H9 (cell line): Measurements from ENCODE around the gene SCUBE1. TPM values are rescaled to one million over a fixed set of nuclear protein-coding genes. Genes with fewer than 3 reads are reported as not detected.

Source experiments
- DNase-seq: peaks from one replicate; pipeline ENCODE4 v3.0.0-alpha.2; 2017
- H2AFZ ChIP-seq: one replicate; pipeline ENCODE4 v1.6.1; 2013; ENCODE audit warnings: mild to moderate bottlenecking, low read length, control low read depth, moderate library complexity
- H2AK5ac ChIP-seq: 2 replicates; pipeline ENCODE4 v1.6.1; 2013; ENCODE audit warnings: low read length, control low read depth, mixed read lengths; ENCODE audit not compliant: insufficient read length
- H2BK120ac ChIP-seq: one replicate; pipeline ENCODE4 v1.6.1; 2013; ENCODE audit warnings: low read depth, mild to moderate bottlenecking, low read length, control low read depth, inconsistent platforms; ENCODE audit not compliant: poor library complexity, severe bottlenecking
- H2BK12ac ChIP-seq: 2 replicates; pipeline ENCODE4 v1.6.1; 2013; ENCODE audit warnings: low read length, control low read depth, mixed read lengths, low read depth; ENCODE audit not compliant: insufficient read length
- H2BK15ac ChIP-seq: 2 replicates; pipeline ENCODE4 v1.6.1; 2013; ENCODE audit warnings: low read depth, low read length, control low read depth
- H2BK20ac ChIP-seq: one replicate; pipeline ENCODE4 v1.6.1; 2013; ENCODE audit warnings: low read depth, mild to moderate bottlenecking, low read length, control low read depth, inconsistent platforms; ENCODE audit not compliant: poor library complexity, severe bottlenecking
- H2BK5ac ChIP-seq: 2 replicates; pipeline ENCODE4 v1.6.1; 2013; ENCODE audit warnings: low read length, control low read depth, mixed read lengths; ENCODE audit not compliant: insufficient read length
- H3K14ac ChIP-seq: 2 replicates; pipeline ENCODE4 v1.6.1; 2013; ENCODE audit warnings: low read length, control low read depth; ENCODE audit not compliant: insufficient read depth
- H3K18ac ChIP-seq: 2 replicates; pipeline ENCODE4 v1.6.1; 2013; ENCODE audit warnings: low read depth, mild to moderate bottlenecking, mixed read lengths, low read length, control low read depth; ENCODE audit not compliant: insufficient read length
- H3K23ac ChIP-seq: 2 replicates; pipeline ENCODE4 v1.6.1; 2013; ENCODE audit warnings: low read length, control low read depth, mixed read lengths, low read depth; ENCODE audit not compliant: insufficient read length
- H3K23me2 ChIP-seq: 2 replicates; pipeline ENCODE4 v1.6.1; 2013; ENCODE audit warnings: low read depth, mild to moderate bottlenecking, mixed read lengths, low read length, control low read depth; ENCODE audit not compliant: insufficient read length, poor library complexity, severe bottlenecking
- H3K27ac ChIP-seq: 2 replicates; pipeline ENCODE4 v1.5.1; 2013; ENCODE audit warnings: low read length, control low read depth, mixed read lengths, low read depth; ENCODE audit not compliant: insufficient read length
- H3K27me3 ChIP-seq: 2 replicates; pipeline ENCODE4 v1.6.1; 2013; ENCODE audit warnings: low read length, control low read depth, inconsistent platforms; ENCODE audit not compliant: insufficient read depth
- H3K4ac ChIP-seq: 2 replicates; pipeline ENCODE4 v1.6.1; 2013; ENCODE audit warnings: low read depth, mild to moderate bottlenecking, control low read depth, inconsistent platforms, low read length, moderate library complexity
- H3K4me1 ChIP-seq: 2 replicates; pipeline ENCODE4 v1.6.1; 2013; ENCODE audit warnings: low read length, control low read depth, inconsistent platforms; ENCODE audit not compliant: insufficient read depth
- H3K4me2 ChIP-seq: 2 replicates; pipeline ENCODE4 v1.6.1; 2013; ENCODE audit warnings: low read length, control low read depth, mixed read lengths; ENCODE audit not compliant: insufficient read length, insufficient read depth
- H3K56ac ChIP-seq: 2 replicates; pipeline ENCODE4 v1.6.1; 2013; ENCODE audit warnings: low read depth, mild to moderate bottlenecking, mixed read lengths, low read length, control low read depth; ENCODE audit not compliant: insufficient read length
- H3K79me1 ChIP-seq: 2 replicates; pipeline ENCODE4 v1.6.1; 2013; ENCODE audit warnings: low read depth, mild to moderate bottlenecking, moderate library complexity, low read length, control low read depth, inconsistent platforms; ENCODE audit not compliant: insufficient read depth, poor library complexity, severe bottlenecking
- H3K79me2 ChIP-seq: 2 replicates; pipeline ENCODE4 v1.6.1; 2013; ENCODE audit warnings: low read length, control low read depth, inconsistent platforms; ENCODE audit not compliant: insufficient read depth
- H3K9ac ChIP-seq: 2 replicates; pipeline ENCODE4 v1.6.1; 2013; ENCODE audit warnings: low read length, control low read depth, mixed read lengths; ENCODE audit not compliant: insufficient read length; ENCODE audit errors: extremely low read depth
- H3K9me3 ChIP-seq: one replicate; pipeline ENCODE4 v1.6.1; 2013; ENCODE audit warnings: low read depth, low read length, inconsistent platforms; ENCODE audit not compliant: control insufficient read depth
- H3T11ph ChIP-seq: one replicate; pipeline ENCODE4 v1.6.1; 2013; ENCODE audit warnings: mild to moderate bottlenecking, low read length, control low read depth, inconsistent platforms
- H4K20me1 ChIP-seq: one replicate; pipeline ENCODE4 v1.6.1; 2013; ENCODE audit not compliant: control insufficient read depth, insufficient read length, insufficient read depth
- H4K5ac ChIP-seq: 2 replicates; pipeline ENCODE4 v1.6.1; 2013; ENCODE audit warnings: low read depth, mild to moderate bottlenecking, mixed read lengths, low read length, control low read depth; ENCODE audit not compliant: insufficient read length
- H4K8ac ChIP-seq: replicated peaks from 2 replicates; pipeline ENCODE4 v1.6.1; 2013; ENCODE audit warnings: low read length, control low read depth, mixed read lengths, low read depth; ENCODE audit not compliant: insufficient read length
- H4K91ac ChIP-seq: 2 replicates; pipeline ENCODE4 v1.6.1; 2013; ENCODE audit warnings: low read depth, mild to moderate bottlenecking, moderate library complexity, mixed read lengths, low read length, control low read depth; ENCODE audit not compliant: insufficient read length
- H3K27ac Mint-ChIP-seq, 3 experiments: 2 replicates in 2 of 3; 3 replicates in 1 of 3; pipeline ENCODE4 v1.8.0; 2020 to 2021; ENCODE audit warnings: mixed read lengths in 3 of 3, mild to moderate bottlenecking in 1 of 3, moderate library complexity in 1 of 3
- H3K27me3 Mint-ChIP-seq: 2 replicates; pipeline ENCODE4 v1.8.0; 2021; ENCODE audit warnings: low read depth, mild to moderate bottlenecking, moderate library complexity, mixed read lengths
- H3K36me3 Mint-ChIP-seq, 3 experiments: 2 replicates in 2 of 3; 3 replicates in 1 of 3; pipeline ENCODE4 v1.8.0; 2020 to 2021; ENCODE audit warnings: low read depth in 3 of 3, mixed read lengths in 3 of 3; ENCODE audit not compliant: insufficient read depth in 1 of 3
- H3K4me1 Mint-ChIP-seq, 2 experiments: 2 replicates each; pipeline ENCODE4 v1.8.0; 2020; ENCODE audit warnings: mixed read lengths in 2 of 2
- H3K4me3 Mint-ChIP-seq, 2 experiments: 2 replicates in 1 of 2; 3 replicates in 1 of 2; pipeline ENCODE4 v1.8.0; 2020 to 2021; ENCODE audit warnings: mild to moderate bottlenecking in 2 of 2, mixed read lengths in 2 of 2, moderate library complexity in 1 of 2
- H3K9me3 Mint-ChIP-seq, 2 experiments: 2 replicates in 1 of 2; 3 replicates in 1 of 2; pipeline ENCODE4 v1.8.0; 2020; ENCODE audit warnings: mild to moderate bottlenecking in 2 of 2, mixed read lengths in 2 of 2, moderate library complexity in 1 of 2
- WGBS: extraction: QIAGEN DNeasy Blood & Tissue Kit; methylation state at CpG from one replicate; pipeline ENCODE4 v1.1.7; 2013; ENCODE audit warnings: missing lambda C conversion rate, low lambda C conversion rate, mixed read lengths; ENCODE audit not compliant: insufficient read length; ENCODE audit errors: extremely low coverage; 5-methylcytosine and 5-hydroxymethylcytosine counted together
- total RNA-seq: library from RNA; stranded (reverse); gene quantifications from 2 replicates; pipeline ENCODE4 v1.2.1, GENCODE V29; 2021
- TF ChIP-seq, protein P1 (sequence below): fragments of 200-600 bp; sonication (generic); conservative IDR thresholded peaks from 3 replicates; pipeline ENCODE4 v1.8.0; 2021; ENCODE audit warnings: antibody characterized with exemption, mild to moderate bottlenecking

The SCUBE1 gene
- total RNA-seq, 1 experiment from 2014 or later = 1.2 TPM

DNA sequence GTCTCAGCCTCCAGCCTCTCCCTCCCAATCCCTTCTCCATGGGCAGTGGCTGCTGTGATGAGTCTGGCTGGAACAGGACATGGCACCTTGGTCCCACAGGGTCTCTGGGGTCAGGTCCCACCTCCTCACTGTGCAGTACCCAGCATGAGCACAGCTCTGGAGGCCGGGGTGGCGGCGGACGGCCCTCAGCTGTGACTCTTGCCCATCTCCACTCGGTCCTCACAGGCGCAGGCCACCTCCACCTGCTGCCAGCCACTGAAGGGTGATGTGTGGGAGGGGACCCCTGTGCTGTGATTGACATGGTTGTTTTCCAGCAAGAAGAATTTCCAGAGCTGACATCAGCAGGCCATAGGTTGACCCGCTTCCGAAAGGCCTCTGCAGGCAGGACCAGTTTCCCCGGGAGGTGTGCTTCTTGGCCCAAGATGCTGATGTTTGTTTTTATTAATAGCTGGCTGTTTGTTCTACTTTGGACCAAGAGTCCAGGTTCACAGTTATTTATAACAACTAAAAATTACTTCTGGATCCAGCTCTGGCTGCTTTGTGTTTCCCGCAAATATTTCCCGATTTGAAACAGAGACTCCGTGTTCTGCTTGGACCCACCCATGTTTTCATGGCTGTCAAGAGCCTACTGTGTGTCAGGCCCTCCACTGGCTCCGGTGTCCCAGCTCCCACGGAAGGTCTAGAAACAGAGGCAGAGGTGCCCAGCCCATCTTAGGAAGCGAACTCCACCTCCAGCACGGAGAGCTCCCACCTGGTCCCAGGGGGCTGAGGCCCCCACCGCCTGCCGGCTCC is 45.7 kb downstream of the SCUBE1 start:
- Histone ChIP-seq H2BK12ac (no peak overlapping the region), H3K4me1 (no peaks in the 10 kb centered on the region), H3K9ac (no peak overlapping the region), H3K79me1 (no peaks in the 10 kb centered on the region), H3K56ac (no peak overlapping the region), H2BK120ac (no peak overlapping the region), H3K27me3 (no peaks in the 10 kb centered on the region), H3K79me2 (no peaks in the 10 kb centered on the region), H3K23ac (no peak overlapping the region), H3K4ac (no peak overlapping the region), H3K23me2 (no peaks in the 10 kb centered on the region), H3K14ac (peak overlapping the region; percentile 0; the same call in 1 of the 2 replicates), H4K5ac (no peak overlapping the region), H3K18ac (no peak overlapping the region), H3K27ac (no peak overlapping the region), H3T11ph (no peak overlapping the region), H3K9me3 (no peaks in the 10 kb centered on the region), H4K8ac (no peak overlapping the region), H4K20me1 (no peaks in the 10 kb centered on the region), H4K91ac (no peak overlapping the region), H2AK5ac (no peak overlapping the region), H3K4me2 (no peak overlapping the region), H2BK15ac (no peak overlapping the region), H2AFZ (no peak overlapping the region), H2BK20ac (no peak overlapping the region), H2BK5ac (no peak overlapping the region)
- no peak for DNase-seq
- Mint-ChIP-seq H3K27ac (no peak overlapping the region; a peak in 1 of 7 replicates), H3K4me1 (peaks cover 0 to 15% of the 10 kb centered on the region in 2 experiments; a peak in 2 of 4 replicates), H3K27me3 (peaks cover 2% of the 10 kb centered on the region), H3K9me3 (no peaks in the 10 kb centered on the region), H3K4me3 (no peak overlapping the region), H3K36me3 (no peaks in the 10 kb centered on the region; a peak in 1 of 7 replicates)
- TF ChIP-seq, protein P1, sequence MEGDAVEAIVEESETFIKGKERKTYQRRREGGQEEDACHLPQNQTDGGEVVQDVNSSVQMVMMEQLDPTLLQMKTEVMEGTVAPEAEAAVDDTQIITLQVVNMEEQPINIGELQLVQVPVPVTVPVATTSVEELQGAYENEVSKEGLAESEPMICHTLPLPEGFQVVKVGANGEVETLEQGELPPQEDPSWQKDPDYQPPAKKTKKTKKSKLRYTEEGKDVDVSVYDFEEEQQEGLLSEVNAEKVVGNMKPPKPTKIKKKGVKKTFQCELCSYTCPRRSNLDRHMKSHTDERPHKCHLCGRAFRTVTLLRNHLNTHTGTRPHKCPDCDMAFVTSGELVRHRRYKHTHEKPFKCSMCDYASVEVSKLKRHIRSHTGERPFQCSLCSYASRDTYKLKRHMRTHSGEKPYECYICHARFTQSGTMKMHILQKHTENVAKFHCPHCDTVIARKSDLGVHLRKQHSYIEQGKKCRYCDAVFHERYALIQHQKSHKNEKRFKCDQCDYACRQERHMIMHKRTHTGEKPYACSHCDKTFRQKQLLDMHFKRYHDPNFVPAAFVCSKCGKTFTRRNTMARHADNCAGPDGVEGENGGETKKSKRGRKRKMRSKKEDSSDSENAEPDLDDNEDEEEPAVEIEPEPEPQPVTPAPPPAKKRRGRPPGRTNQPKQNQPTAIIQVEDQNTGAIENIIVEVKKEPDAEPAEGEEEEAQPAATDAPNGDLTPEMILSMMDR = no peak
- no CpG with 5 or more reads among the region's 18 CpGs for WGBS
